SH-SY5Y (cell line): ENCODE measurements around the gene TBL1X.

Experiments
- GATA2 ChIP-seq: IDR thresholded peaks from 2 replicates; pipeline ENCODE4 v1.6.1; 2011; ENCODE audit warnings: mild to moderate bottlenecking, low read depth, low read length
- GATA3 ChIP-seq: IDR thresholded peaks from 2 replicates; pipeline ENCODE4 v1.6.1; 2011; ENCODE audit warnings: low read depth, mild to moderate bottlenecking, low read length, moderate library complexity

DNA sequence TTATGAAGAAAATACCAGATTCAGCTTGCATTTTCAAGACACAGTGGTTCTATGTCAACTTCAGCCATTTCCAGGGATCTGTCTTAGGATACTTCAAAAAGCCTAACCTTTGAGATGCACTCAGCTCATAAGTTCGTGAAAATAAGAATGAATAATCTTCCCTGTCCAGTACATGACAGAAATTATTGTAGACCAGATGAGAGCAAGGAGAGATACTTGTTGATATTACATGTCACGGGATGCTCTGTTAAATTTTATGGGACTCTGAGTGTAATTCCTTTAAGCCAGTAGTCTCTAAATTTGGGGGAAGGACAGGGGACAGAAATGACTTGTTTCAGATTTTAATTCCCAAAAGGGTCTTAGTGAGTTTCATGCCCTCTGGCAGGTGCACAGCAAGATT is 8.8 kb downstream of the TBL1X start:
- TF ChIP-seq GATA3 (no peak), GATA2 (no peak)
